ENCODE measurements around the gene ROCK2.
"Not testable (repeated sequence)": the region's sequence is repeated elsewhere in the genome, so short reads cannot be mapped to it uniquely, and the experiment has no call there.

The ROCK2 gene

DNA sequence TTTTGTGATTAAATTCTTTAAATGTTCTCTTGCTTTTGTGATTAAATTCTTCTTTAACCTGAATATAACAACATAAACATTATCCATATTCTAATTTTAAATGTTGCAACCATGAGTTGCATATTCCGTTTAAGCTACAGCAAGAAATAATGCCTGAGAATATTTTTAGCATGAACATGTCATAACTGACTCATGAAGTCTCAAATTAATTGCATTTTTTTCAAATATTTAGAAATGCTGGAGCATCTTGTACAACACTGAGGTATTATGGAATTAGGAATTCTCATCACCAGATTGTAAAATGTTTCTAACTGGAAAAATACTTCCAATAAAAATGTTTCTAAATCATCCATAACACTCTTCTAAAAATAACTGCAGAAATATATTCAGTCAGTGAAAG lies 14.7 kb downstream of the ROCK2 start:
- TF ChIP-seq ZFX (IDR thresholded peaks at IDR 0.05): no peak
- TF ChIP-seq, protein P1, sequence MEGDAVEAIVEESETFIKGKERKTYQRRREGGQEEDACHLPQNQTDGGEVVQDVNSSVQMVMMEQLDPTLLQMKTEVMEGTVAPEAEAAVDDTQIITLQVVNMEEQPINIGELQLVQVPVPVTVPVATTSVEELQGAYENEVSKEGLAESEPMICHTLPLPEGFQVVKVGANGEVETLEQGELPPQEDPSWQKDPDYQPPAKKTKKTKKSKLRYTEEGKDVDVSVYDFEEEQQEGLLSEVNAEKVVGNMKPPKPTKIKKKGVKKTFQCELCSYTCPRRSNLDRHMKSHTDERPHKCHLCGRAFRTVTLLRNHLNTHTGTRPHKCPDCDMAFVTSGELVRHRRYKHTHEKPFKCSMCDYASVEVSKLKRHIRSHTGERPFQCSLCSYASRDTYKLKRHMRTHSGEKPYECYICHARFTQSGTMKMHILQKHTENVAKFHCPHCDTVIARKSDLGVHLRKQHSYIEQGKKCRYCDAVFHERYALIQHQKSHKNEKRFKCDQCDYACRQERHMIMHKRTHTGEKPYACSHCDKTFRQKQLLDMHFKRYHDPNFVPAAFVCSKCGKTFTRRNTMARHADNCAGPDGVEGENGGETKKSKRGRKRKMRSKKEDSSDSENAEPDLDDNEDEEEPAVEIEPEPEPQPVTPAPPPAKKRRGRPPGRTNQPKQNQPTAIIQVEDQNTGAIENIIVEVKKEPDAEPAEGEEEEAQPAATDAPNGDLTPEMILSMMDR (conservative IDR thresholded peaks at IDR 0.05): no peak
- no peak overlapping the region for H3K27ac ChIP-seq

DNA sequence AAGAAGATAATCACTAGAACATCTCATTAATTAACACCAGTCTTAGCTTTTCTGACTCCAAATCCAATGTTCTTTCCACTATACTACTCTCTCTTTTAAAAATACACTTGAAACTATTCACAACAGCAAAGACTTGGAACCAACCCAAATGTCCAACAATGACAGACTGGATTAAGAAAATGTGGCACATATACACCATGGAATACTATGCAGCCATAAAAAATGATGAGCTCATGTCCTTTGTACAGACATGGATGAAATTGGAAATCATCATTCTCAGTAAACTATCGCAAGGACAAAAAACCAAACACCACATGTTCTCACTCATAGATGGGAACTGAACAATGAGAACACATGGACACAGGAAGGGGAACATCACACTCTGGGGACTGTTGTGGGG lies 15.9 kb downstream of the ROCK2 start:
- not testable (repeated sequence) for H3K27ac ChIP-seq

DNA sequence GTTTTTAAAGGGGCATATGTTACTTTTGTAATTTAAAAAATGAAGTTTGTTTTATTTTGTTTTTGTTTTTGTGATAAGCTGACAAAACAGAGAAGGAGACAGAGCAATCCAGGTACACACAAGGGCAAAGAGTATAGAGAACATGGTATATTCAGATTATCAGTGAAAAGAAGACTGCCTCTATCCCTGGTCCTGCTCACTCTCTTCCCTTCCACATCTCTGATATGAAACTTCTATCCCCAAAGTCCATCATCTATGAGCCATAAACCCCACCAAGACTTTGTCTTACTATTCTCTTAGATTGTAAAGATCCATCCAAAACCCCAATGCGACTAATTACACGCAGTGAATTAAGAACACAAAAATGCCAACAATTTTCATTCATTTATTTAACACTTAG lies 16.6 kb downstream of the ROCK2 start:
- no peak for TF ChIP-seq ZFX (IDR thresholded peaks at IDR 0.05)
- TF ChIP-seq, protein P1 (conservative IDR thresholded peaks at IDR 0.05): no peak
- no peak overlapping the region for H3K27ac ChIP-seq

DNA sequence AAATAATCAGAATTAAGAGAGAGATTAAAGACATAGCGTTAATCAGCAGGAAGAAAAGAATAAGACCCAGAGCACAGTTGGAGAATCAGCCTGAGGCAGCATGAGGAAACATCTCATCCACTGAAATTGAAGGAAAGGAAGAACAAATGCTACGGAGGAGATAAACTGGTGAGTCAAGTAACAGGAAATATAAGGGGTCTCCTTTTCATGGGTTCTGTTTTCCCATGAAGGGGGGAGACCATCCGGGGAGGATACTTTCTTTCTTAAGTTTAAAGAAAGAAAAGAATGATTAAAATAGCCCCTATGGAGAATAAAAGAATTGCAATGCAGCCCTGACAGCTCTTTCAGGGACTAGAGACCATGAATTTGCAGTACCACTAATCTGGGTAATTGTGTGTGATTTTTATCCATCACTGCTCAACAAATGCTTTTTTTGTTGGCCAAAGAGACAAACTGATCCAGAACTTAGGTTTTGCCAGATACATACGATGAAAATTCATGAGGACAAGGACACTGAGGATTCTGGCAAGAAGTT lies 17.7 kb downstream of the ROCK2 start:
- H3K27ac ChIP-seq: no peak overlapping the region
- TF ChIP-seq, protein P1 (conservative IDR thresholded peaks at IDR 0.05): no peak
- TF ChIP-seq ZFX (IDR thresholded peaks at IDR 0.05): no peak

DNA sequence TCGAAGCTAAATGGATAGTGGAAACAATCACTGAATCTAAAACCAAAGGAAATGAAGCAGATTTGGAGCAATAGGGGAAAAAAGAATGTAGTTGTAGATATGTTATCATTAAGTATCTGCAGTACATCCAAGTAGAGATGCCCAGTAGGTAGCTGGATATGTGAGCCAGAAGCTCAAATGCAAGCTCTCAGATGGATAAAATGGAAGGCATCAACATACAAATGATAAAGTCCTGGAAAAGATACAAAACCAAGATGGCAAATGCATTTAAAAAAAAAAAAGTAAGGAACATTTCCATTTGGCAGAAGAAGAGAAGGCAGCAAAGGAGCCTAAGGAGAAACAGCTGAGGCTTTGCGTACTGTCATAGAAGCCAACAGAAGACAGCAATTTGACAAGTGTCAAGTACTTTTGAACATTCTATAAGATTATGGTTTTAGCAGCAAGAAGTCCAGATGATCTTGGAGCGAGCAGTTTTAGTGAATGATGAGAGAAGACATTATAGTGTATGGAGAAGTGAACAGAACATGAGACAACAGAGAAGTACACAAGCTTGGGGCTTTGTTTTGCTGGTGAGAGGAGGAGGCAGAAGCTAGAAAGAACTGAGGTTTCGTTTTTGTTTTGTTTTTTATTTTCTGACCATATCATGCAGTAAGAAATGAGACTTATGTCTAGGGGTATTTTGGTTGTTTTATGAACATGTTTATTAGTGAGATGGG lies 18.3 kb downstream of the ROCK2 start:
- no peak for TF ChIP-seq ZFX (IDR thresholded peaks at IDR 0.05)
- TF ChIP-seq, protein P1 (conservative IDR thresholded peaks at IDR 0.05): no peak
- no peak overlapping the region for H3K27ac ChIP-seq

DNA sequence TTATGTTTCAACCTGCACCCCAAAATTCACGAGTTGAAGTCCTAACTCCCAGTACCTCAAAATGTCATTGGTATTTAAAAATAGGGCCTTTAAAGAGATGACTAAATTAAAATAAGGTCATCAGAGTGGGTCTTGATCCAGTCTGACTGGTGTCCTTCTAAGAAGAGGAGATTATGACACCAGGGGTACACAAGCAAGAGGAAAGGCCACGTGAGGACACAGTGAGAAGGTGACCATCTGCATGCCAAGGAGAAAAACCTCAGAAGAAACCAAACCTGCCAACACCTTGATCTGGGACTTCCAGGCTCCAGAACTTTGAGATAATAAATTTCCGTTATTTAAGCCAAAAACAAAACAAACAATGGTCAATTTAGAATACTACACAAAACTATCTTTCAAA lies 22.6 kb downstream of the ROCK2 start:
- no peak for TF ChIP-seq ZFX (IDR thresholded peaks at IDR 0.05)
- TF ChIP-seq, protein P1 (conservative IDR thresholded peaks at IDR 0.05): no peak
- no peak overlapping the region for H3K27ac ChIP-seq

DNA sequence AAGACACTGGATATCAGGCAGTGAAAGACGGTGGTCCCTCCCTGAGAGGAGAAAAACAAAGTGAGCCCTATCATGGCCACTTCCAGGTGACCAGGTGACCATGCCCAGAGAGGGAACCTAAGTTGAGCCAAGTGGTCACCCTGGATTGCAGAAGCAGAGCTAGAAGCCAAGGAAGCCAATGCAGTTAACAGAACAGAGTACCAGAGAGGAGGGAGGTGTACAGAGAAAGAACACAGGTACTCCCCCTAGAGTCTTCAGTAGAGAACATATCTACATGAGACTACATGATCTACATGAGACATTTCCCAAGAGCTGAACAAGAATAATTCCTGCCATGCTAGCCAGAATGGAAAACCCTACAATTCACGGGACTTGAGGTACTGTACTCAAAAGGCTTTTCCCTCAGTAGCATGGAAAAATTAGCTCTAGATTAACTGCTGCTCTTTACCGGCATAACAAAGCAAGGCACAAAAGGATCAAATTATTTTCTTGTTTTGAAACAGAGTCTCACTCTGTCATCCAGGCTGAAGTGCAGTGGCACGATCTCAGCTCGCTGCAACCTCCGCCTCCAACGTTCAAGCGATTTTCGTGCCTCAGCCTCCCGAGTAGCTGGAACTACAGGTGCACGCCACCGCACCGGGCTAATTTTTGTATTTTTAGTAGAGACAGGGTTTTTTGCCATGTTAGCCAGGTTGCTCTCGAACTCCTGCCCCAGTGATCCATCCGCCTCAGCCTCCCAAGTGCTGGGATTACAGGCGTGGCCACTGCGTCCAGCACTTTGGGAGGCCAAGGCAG lies 23.5 kb downstream of the ROCK2 start:
- no peak overlapping the region for H3K27ac ChIP-seq
- TF ChIP-seq, protein P1 (conservative IDR thresholded peaks at IDR 0.05): no peak
- no peak for TF ChIP-seq ZFX (IDR thresholded peaks at IDR 0.05)

All from C4-2B (cell line).